NCI-H526 (cell line): ENCODE measurements around the gene MAMDC4.
"Not testable (repeated sequence)": the region's sequence is repeated elsewhere in the genome, so short reads cannot be mapped to it uniquely, and the experiment has no call there.

Source experiments
- DNase-seq, 2 experiments: peaks; one replicate each; lab custom pipeline; 2025; lab: John Stamatoyannopoulos, UW

MAMDC4 gene

GRCh38 chr9:136825295-136826187, 26.6 kb upstream of the MAMDC4 start:
- DNase-seq = no peak

GRCh38 chr9:136826188-136826541, 26.0 kb upstream of the MAMDC4 start:
- DNase-seq = no peak

- DNase-seq = no peak
Observed at GRCh38 chr9:136826703-136827582, 25.2 kb upstream of the MAMDC4 start.

- DNase-seq = no peak
Observed at GRCh38 chr9:136827794-136828473, 24.2 kb upstream of the MAMDC4 start.

GRCh38 chr9:136828474-136829140, 23.5 kb upstream of the MAMDC4 start:
- DNase-seq = no peak

GRCh38 chr9:136829412-136829811, 22.7 kb upstream of the MAMDC4 start:
- DNase-seq = no peak

- no peak for DNase-seq
Observed at GRCh38 chr9:136829981-136830885, 21.9 kb upstream of the MAMDC4 start.

GRCh38 chr9:136831002-136831719, 21.0 kb upstream of the MAMDC4 start:
- no peak for DNase-seq

- no peak for DNase-seq
Observed at GRCh38 chr9:136831720-136832104, 20.4 kb upstream of the MAMDC4 start.

- no peak for DNase-seq
Observed at GRCh38 chr9:136832581-136832980, 19.6 kb upstream of the MAMDC4 start.

- not testable (repeated sequence) for DNase-seq
Observed at GRCh38 chr9:136833381-136834048, 18.6 kb upstream of the MAMDC4 start.

- DNase-seq = no peak
Observed at GRCh38 chr9:136835162-136835931, 16.8 kb upstream of the MAMDC4 start.

- DNase-seq = no peak
Observed at GRCh38 chr9:136835932-136836904, 15.9 kb upstream of the MAMDC4 start.

- no peak for DNase-seq
Observed at GRCh38 chr9:136837146-136837855, 14.8 kb upstream of the MAMDC4 start.

- DNase-seq = not testable (repeated sequence)
Observed at GRCh38 chr9:136837856-136838277, 14.3 kb upstream of the MAMDC4 start.

GRCh38 chr9:136838314-136839228, 13.6 kb upstream of the MAMDC4 start:
- no peak for DNase-seq
